Mesendoderm (in vitro differentiated cells): Measurements from ENCODE around the gene ACSM6.

Experiments
- DNase-seq: peaks from one replicate; pipeline ENCODE4 v3.0.0; 2013
- H2AK5ac ChIP-seq: 2 replicates; pipeline ENCODE4 v1.6.1; 2013; ENCODE audit warnings: low read length, inconsistent platforms
- H2BK120ac ChIP-seq: 2 replicates; pipeline ENCODE4 v1.6.1; 2013; ENCODE audit warnings: low read depth, mild to moderate bottlenecking, low read length, moderate library complexity, mixed read lengths
- H2BK15ac ChIP-seq: replicated peaks from 2 replicates; pipeline ENCODE4 v1.6.1; 2013; ENCODE audit warnings: low read depth, mild to moderate bottlenecking, moderate library complexity
- H2BK5ac ChIP-seq: 2 replicates; pipeline ENCODE4 v1.6.1; 2013; ENCODE audit warnings: low read length, inconsistent platforms
- H3K18ac ChIP-seq: 2 replicates; pipeline ENCODE4 v1.6.1; 2013; ENCODE audit warnings: mild to moderate bottlenecking, low read length, mixed read lengths
- H3K23ac ChIP-seq: one replicate; pipeline ENCODE4 v1.6.1; 2013; ENCODE audit warnings: low read length
- H3K27ac ChIP-seq: 2 replicates; pipeline ENCODE4 v1.5.1; 2013; ENCODE audit warnings: low read depth, mild to moderate bottlenecking, inconsistent platforms, low read length, moderate library complexity
- H3K27me3 ChIP-seq: 2 replicates; pipeline ENCODE4 v1.6.1; 2013; ENCODE audit warnings: low read length, control low read depth, mild to moderate bottlenecking, inconsistent platforms; ENCODE audit not compliant: insufficient read depth, poor library complexity
- H3K36me3 ChIP-seq: 2 replicates; pipeline ENCODE4 v1.6.1; 2013; ENCODE audit warnings: low read length, inconsistent platforms; ENCODE audit not compliant: control insufficient read depth, insufficient read depth
- H3K4ac ChIP-seq: one replicate; pipeline ENCODE4 v1.6.1; 2013; ENCODE audit warnings: low read depth, mild to moderate bottlenecking, low read length, moderate library complexity
- H3K4me1 ChIP-seq: 2 replicates; pipeline ENCODE4 v1.6.1; 2013; ENCODE audit warnings: low read depth, low read length, inconsistent platforms; ENCODE audit not compliant: control insufficient read depth
- H3K4me2 ChIP-seq: 2 replicates; pipeline ENCODE4 v1.6.1; 2013; ENCODE audit warnings: low read length
- H3K4me3 ChIP-seq: 2 replicates; pipeline ENCODE4 v1.5.1; 2013; ENCODE audit warnings: mild to moderate bottlenecking, low read length
- H3K56ac ChIP-seq: one replicate; pipeline ENCODE4 v1.6.1; 2013; ENCODE audit warnings: low read length
- H3K79me1 ChIP-seq: 2 replicates; pipeline ENCODE4 v1.6.1; 2013; ENCODE audit warnings: low read length, inconsistent platforms
- H3K79me2 ChIP-seq: 2 replicates; pipeline ENCODE4 v1.6.1; 2013; ENCODE audit warnings: mild to moderate bottlenecking, low read length; ENCODE audit not compliant: control insufficient read depth, insufficient read depth
- H3K9ac ChIP-seq: 2 replicates; pipeline ENCODE4 v1.6.1; 2013; ENCODE audit warnings: low read length, inconsistent platforms
- H4K5ac ChIP-seq: one replicate; pipeline ENCODE4 v1.6.1; 2013; ENCODE audit warnings: low read length
- H4K8ac ChIP-seq: one replicate; pipeline ENCODE4 v1.6.1; 2013; ENCODE audit warnings: low read depth, mild to moderate bottlenecking, control low read depth, low read length, moderate library complexity
- WGBS: extraction: QIAGEN DNeasy Blood & Tissue Kit; methylation state at CpG from one replicate; pipeline ENCODE4 v1.1.7; 2013; ENCODE audit warnings: low lambda C conversion rate, missing lambda C conversion rate; ENCODE audit not compliant: insufficient coverage; ENCODE audit errors: extremely low coverage; 5-methylcytosine and 5-hydroxymethylcytosine counted together

The ACSM6 gene

DNA sequence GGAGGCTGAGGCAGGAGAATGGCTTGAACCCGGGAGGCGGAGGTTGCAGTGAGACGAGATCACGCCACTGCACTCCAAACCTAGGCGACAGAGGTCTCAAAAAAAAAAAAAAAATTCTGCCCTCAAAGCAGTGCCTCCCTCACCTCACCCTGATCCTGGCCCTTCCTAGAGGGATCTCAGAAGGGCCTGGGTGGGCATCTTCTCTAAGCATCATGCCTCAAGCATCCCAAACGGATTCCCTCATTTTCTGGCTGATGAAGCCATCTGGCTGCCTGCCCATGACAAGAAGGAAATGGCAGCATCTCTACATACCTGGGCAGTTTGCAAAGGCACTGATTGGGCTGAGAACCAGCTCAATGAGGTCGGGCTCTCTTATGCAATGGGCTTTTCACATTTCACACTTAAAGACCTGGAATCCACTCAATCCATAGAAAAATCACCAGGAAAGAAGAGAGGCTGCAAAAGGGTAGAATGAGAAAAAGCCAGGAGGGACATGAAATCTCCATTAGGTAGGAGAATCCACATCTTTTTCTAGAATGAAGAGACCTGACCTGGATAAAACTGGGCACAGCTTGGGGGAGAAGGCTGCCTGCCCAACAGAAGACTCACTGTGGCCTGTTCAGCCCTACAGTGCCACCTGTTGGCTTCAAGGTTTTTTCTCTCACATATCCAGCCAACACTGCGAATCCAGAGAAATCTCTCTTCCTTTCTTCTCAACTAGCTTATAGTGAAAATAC, 48.7 kb downstream of the ACSM6 start:
- no CpG with 5 or more reads among the region's 8 CpGs for WGBS
- H2BK120ac ChIP-seq = no peak overlapping the region

DNA sequence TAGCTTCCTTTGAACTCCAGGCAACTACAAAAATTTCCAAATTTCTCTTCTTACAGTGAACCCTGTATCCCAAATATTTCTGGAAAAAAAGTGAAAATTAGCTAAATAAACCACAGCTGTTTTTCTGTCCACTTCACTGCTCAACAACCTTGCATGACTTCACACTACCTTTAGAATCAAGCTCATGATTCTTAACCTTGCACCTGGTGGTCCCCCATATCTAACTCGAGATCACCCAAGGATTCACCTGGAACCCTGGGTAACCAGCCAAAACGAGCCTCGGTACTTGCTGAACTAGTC, 49.2 kb downstream of the ACSM6 start:
- H2BK5ac ChIP-seq = no peak overlapping the region
- H3K79me2 ChIP-seq = peaks cover 2% of the 10 kb centered on the region
- H2BK120ac ChIP-seq = no peak overlapping the region
- no peak overlapping the region for H3K4me2 ChIP-seq
- no peak overlapping the region for H2AK5ac ChIP-seq
- WGBS = no CpG with 5 or more reads among the region's 3 CpGs
- no peak for DNase-seq
- peaks cover 10% of the 10 kb centered on the region for H3K36me3 ChIP-seq
- H3K27me3 ChIP-seq = no peaks in the 10 kb centered on the region
- no peak overlapping the region for H3K56ac ChIP-seq
- H4K5ac ChIP-seq = no peak overlapping the region
- H3K9ac ChIP-seq = no peak overlapping the region
- no peak overlapping the region for H3K4me3 ChIP-seq
- H4K8ac ChIP-seq = no peak overlapping the region
- H3K4ac ChIP-seq = no peak overlapping the region
- H3K23ac ChIP-seq = no peak overlapping the region
- no peak overlapping the region for H3K27ac ChIP-seq
- H3K18ac ChIP-seq = no peak overlapping the region
- H3K79me1 ChIP-seq = peaks cover 11% of the 10 kb centered on the region
- no peak overlapping the region for H2BK15ac ChIP-seq
- peaks cover 4% of the 10 kb centered on the region for H3K4me1 ChIP-seq

More for the DNA sequence above, 48.7 kb downstream of the ACSM6 start:
- H3K79me1 ChIP-seq = peaks cover 10% of the 10 kb centered on the region
- H3K27me3 ChIP-seq = no peaks in the 10 kb centered on the region
- no peak overlapping the region for H3K23ac ChIP-seq
- H2BK15ac ChIP-seq = no peak overlapping the region
- no peak overlapping the region for H3K18ac ChIP-seq
- H3K4me1 ChIP-seq = peaks cover 1% of the 10 kb centered on the region
- no peak overlapping the region for H3K9ac ChIP-seq
- no peak overlapping the region for H4K5ac ChIP-seq
- no peak overlapping the region for H3K4me3 ChIP-seq
- no peak overlapping the region for H3K4me2 ChIP-seq
- H2BK5ac ChIP-seq = no peak overlapping the region
- no peak overlapping the region for H3K4ac ChIP-seq
- H3K27ac ChIP-seq = no peak overlapping the region
- DNase-seq = peak; percentile 80
- no peak overlapping the region for H4K8ac ChIP-seq
- H3K79me2 ChIP-seq = peaks cover 2% of the 10 kb centered on the region
- H3K56ac ChIP-seq = peak overlapping the region; percentile 10
- peaks cover 15% of the 10 kb centered on the region for H3K36me3 ChIP-seq
- no peak overlapping the region for H2AK5ac ChIP-seq

DNA sequence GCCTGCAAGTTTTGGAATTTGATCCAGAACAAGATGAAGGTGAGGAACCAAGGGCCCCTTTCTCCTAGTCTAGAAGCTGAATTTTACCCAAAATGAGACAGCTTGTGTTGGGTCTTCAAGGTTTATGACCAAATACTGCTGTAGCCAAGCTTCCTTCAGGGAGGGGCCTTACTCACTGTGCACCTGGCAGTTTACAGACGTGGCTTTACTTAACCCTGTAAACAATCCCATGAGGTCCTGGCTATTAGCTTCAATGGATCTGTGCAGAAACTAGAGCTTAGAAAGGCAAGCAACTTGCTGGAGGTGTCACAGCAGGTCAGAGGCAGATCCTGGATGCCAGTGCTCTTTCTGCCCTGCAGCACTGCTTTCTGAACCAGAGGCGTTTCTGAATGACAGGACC, 50.1 kb downstream of the ACSM6 start:
- Histone ChIP-seq H4K5ac (no peak overlapping the region), H3K56ac (no peak overlapping the region), H2AK5ac (no peak overlapping the region), H2BK5ac (no peak overlapping the region), H3K4ac (no peak overlapping the region), H4K8ac (no peak overlapping the region), H3K4me3 (no peak overlapping the region), H3K18ac (no peak overlapping the region), H3K79me2 (peaks cover 2% of the 10 kb centered on the region), H3K27ac (no peak overlapping the region), H3K9ac (no peak overlapping the region), H3K36me3 (peaks cover 8% of the 10 kb centered on the region), H3K23ac (no peak overlapping the region), H3K4me2 (no peak overlapping the region), H2BK120ac (no peak overlapping the region), H3K27me3 (no peaks in the 10 kb centered on the region), H3K4me1 (peaks cover 4% of the 10 kb centered on the region), H3K79me1 (peaks cover 11% of the 10 kb centered on the region), H2BK15ac (no peak overlapping the region)
- WGBS = no CpG with 5 or more reads among the region's 2 CpGs
- no peak for DNase-seq

DNA sequence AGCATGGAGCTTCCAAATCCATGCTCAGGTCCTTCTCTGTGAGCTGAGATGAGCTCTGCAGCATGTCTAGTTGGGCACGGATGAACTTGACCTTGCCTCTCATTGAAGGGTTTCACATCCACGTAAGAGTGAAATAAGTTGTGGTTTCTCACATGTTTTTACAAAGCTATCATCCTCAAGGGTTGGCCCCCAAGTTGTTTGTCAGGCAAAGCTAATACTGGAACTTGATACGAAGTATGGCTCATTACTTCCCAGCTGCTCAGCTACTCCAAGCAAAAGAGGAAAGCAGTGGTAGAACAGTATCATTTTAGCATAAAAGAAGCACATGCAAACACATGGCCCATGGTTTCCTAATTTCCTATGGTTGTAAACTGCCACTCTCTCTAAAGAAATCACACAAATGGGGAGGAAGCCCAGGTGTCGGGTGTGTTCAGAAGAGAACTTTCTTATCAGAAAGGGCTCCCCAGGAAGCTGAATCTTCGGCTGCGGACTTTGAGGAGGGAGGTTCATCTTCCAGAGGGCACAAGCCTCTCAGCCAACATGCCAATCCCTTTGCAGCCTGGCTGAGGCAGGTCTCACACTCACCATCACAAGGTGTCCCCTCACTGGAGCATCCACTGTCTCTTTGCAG, 51.5 kb downstream of the ACSM6 start:
- no peak overlapping the region for H2BK15ac ChIP-seq
- H3K27ac ChIP-seq = no peak overlapping the region
- whole genome bisulfite sequencing = no CpG with 5 or more reads among the region's 6 CpGs
- peaks cover 7% of the 10 kb centered on the region for H3K4me1 ChIP-seq
- H3K56ac ChIP-seq = no peak overlapping the region
- H3K36me3 ChIP-seq = peaks cover 6% of the 10 kb centered on the region
- no peak overlapping the region for H3K4me2 ChIP-seq
- H3K9ac ChIP-seq = no peak overlapping the region
- no peak overlapping the region for H3K18ac ChIP-seq
- H3K27me3 ChIP-seq = no peaks in the 10 kb centered on the region
- H2BK5ac ChIP-seq = no peak overlapping the region
- H3K79me1 ChIP-seq = peaks cover 11% of the 10 kb centered on the region
- no peak overlapping the region for H4K5ac ChIP-seq
- H3K4ac ChIP-seq = no peak overlapping the region
- H3K4me3 ChIP-seq = no peak overlapping the region
- peaks cover 2% of the 10 kb centered on the region for H3K79me2 ChIP-seq
- no peak overlapping the region for H2AK5ac ChIP-seq
- H3K23ac ChIP-seq = no peak overlapping the region
- no peak overlapping the region for H2BK120ac ChIP-seq
- H4K8ac ChIP-seq = no peak overlapping the region
- no peak for DNase-seq

DNA sequence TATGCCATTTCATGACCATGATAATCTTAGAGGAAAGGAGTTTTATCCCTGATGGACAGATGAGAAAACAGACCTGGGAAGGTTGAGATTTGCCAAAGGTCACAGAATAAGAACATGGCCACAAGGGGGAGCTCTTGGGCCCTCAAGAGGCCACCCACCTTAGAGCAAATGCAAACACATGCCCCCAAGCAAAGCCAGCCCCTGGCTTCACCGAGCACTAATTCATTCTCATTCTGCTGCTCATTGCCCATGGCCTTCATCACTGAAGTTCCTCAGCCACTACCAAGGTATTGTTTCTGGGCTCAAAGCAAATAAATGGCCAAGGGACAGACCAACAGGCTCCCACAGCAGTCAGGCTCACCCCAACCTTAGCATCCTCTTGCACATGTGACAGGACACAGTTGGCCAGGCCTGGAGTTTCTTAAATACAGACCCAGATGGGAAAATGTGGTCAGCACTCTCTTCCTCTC, 52.6 kb downstream of the ACSM6 start:
- H3K4me1 ChIP-seq = peaks cover 7% of the 10 kb centered on the region
- peaks cover under 1% of the 10 kb centered on the region for H3K79me2 ChIP-seq
- no peak overlapping the region for H3K4ac ChIP-seq
- no peak overlapping the region for H3K23ac ChIP-seq
- no peak overlapping the region for H3K9ac ChIP-seq
- no CpG with 5 or more reads among the region's 1 CpG for WGBS
- no peaks in the 10 kb centered on the region for H3K27me3 ChIP-seq
- H3K4me2 ChIP-seq = no peak overlapping the region
- no peak overlapping the region for H2BK5ac ChIP-seq
- no peak overlapping the region for H2BK15ac ChIP-seq
- peak; percentile 92 for DNase-seq
- H4K5ac ChIP-seq = no peak overlapping the region
- H4K8ac ChIP-seq = no peak overlapping the region
- H3K79me1 ChIP-seq = peaks cover 9% of the 10 kb centered on the region
- H3K27ac ChIP-seq = peak overlapping the region; percentile 25
- H3K4me3 ChIP-seq = no peak overlapping the region
- no peak overlapping the region for H2BK120ac ChIP-seq
- no peak overlapping the region for H3K18ac ChIP-seq
- no peak overlapping the region for H2AK5ac ChIP-seq
- H3K36me3 ChIP-seq = peaks cover 6% of the 10 kb centered on the region
- H3K56ac ChIP-seq = no peak overlapping the region
